HG02981 (cell line): ENCODE results near the gene HRC.
"Not testable (repeated sequence)": the region's sequence is repeated elsewhere in the genome, so short reads cannot be mapped to it uniquely, and the experiment has no call there.

Experiments
- ATAC-seq: cut with Tn5 transposase; IDR thresholded peaks from one replicate; pipeline ENCODE4 v1.9.1; 2021; ENCODE audit warnings: mild to moderate bottlenecking, moderate library complexity; ENCODE audit not compliant: unreplicated experiment

Gene HRC

GRCh38 chr19:49155005-49155819 is at the start of gene HRC:
TSS of gene HRC (minus strand) at chr19:49155396. CDS start at chr19:49155237, 159 bp downstream.
- ATAC-seq = no peak

- no peak for ATAC-seq
These were observed 45.8 kb upstream of the HRC start for GRCh38 chr19:49201042-49201441.

- no peak for ATAC-seq
These were observed 45.2 kb upstream of the HRC start for GRCh38 chr19:49200238-49200862.

GRCh38 chr19:49196527-49197240 is 41.5 kb upstream of the HRC start:
- ATAC-seq = no peak

- ATAC-seq = no peak
These were observed 39.2 kb upstream of the HRC start for GRCh38 chr19:49194408-49194807.

- no peak for ATAC-seq
These were observed 38.7 kb upstream of the HRC start for GRCh38 chr19:49193822-49194394.

GRCh38 chr19:49190781-49191180 is 35.6 kb upstream of the HRC start:
- ATAC-seq = no peak

GRCh38 chr19:49189259-49189658 is 34.1 kb upstream of the HRC start:
- ATAC-seq = no peak

- ATAC-seq = no peak
These were observed 33.5 kb upstream of the HRC start for GRCh38 chr19:49188626-49189200.

- ATAC-seq = no peak
These were observed 30.9 kb upstream of the HRC start for GRCh38 chr19:49186108-49186507.

GRCh38 chr19:49182848-49183375 is 27.7 kb upstream of the HRC start:
- ATAC-seq = no peak

- not testable (repeated sequence) for ATAC-seq
These were observed 27.0 kb upstream of the HRC start for GRCh38 chr19:49182010-49182847.

- ATAC-seq = no peak
These were observed 25.5 kb upstream of the HRC start for GRCh38 chr19:49180659-49181058.

- ATAC-seq = no peak
These were observed 18.0 kb upstream of the HRC start for GRCh38 chr19:49173198-49173597.

- no peak for ATAC-seq
These were observed 13.2 kb upstream of the HRC start for GRCh38 chr19:49168421-49168820.

- ATAC-seq = no peak
These were observed 12.7 kb upstream of the HRC start for GRCh38 chr19:49167857-49168409.

GRCh38 chr19:49165865-49166301 is 10.7 kb upstream of the HRC start:
- ATAC-seq = no peak

- no peak for ATAC-seq
These were observed 10.0 kb upstream of the HRC start for GRCh38 chr19:49165111-49165750.

GRCh38 chr19:49161987-49162386 is 6.8 kb upstream of the HRC start:
- ATAC-seq = no peak
